Mesenchymal stem cell (in vitro differentiated cells and primary cell): ENCODE measurements around the gene LSM4.

ENCODE experiments used
- DNase-seq: peaks from one replicate; pipeline ENCODE4 v3.0.0-alpha.2; 2013
- H2AFZ ChIP-seq: one replicate; pipeline ENCODE4 v1.6.1; 2013; ENCODE audit warnings: low read depth, mild to moderate bottlenecking, control low read depth, inconsistent platforms, low read length, moderate library complexity
- H2AK5ac ChIP-seq: 2 replicates; pipeline ENCODE4 v1.6.1; 2013; ENCODE audit warnings: low read length, moderate library complexity, mild to moderate bottlenecking, inconsistent platforms; ENCODE audit not compliant: severe bottlenecking
- H2BK120ac ChIP-seq: one replicate; pipeline ENCODE4 v1.6.1; 2013; ENCODE audit warnings: low read depth, mild to moderate bottlenecking, inconsistent platforms, low read length, moderate library complexity
- H2BK12ac ChIP-seq, 2 experiments: one replicate each; pipeline ENCODE4 v1.6.1; 2013; ENCODE audit warnings: inconsistent platforms in 2 of 2, low read length in 2 of 2, mild to moderate bottlenecking in 2 of 2, moderate library complexity in 2 of 2, control low read depth in 1 of 2
- H2BK15ac ChIP-seq: one replicate; pipeline ENCODE4 v1.6.1; 2013; ENCODE audit warnings: mild to moderate bottlenecking, low read depth, inconsistent platforms; ENCODE audit not compliant: poor library complexity, severe bottlenecking
- H2BK5ac ChIP-seq: 2 replicates; pipeline ENCODE4 v1.6.1; 2013; ENCODE audit warnings: low read depth, mild to moderate bottlenecking, low read length, control low read depth, inconsistent platforms; ENCODE audit not compliant: poor library complexity, severe bottlenecking
- H3K14ac ChIP-seq, 2 experiments: one replicate each; pipeline ENCODE4 v1.6.1; 2013; ENCODE audit warnings: inconsistent platforms in 2 of 2, low read length in 2 of 2, control low read depth in 1 of 2, mild to moderate bottlenecking in 1 of 2, moderate library complexity in 1 of 2
- H3K18ac ChIP-seq, 2 experiments: one replicate each; pipeline ENCODE4 v1.6.1; 2013; ENCODE audit warnings: inconsistent platforms in 2 of 2, low read length in 2 of 2, control low read depth in 1 of 2, low read depth in 1 of 2, mild to moderate bottlenecking in 1 of 2
- H3K23ac ChIP-seq, 2 experiments: one replicate each; pipeline ENCODE4 v1.6.1; 2013; ENCODE audit warnings: inconsistent platforms in 2 of 2, low read length in 2 of 2, mild to moderate bottlenecking in 2 of 2, moderate library complexity in 2 of 2, control low read depth in 1 of 2
- H3K27ac ChIP-seq: 2 replicates; pipeline ENCODE4 v1.5.1; 2013; ENCODE audit warnings: mild to moderate bottlenecking, moderate library complexity, low read length, control low read depth, inconsistent platforms; ENCODE audit not compliant: poor library complexity, severe bottlenecking
- H3K27me3 ChIP-seq, 2 experiments: 2 replicates each; pipeline versions ENCODE4 v1.6.1 to v1.7.0; 2013; ENCODE audit warnings: low read length in 2 of 2, mild to moderate bottlenecking in 2 of 2, moderate library complexity in 2 of 2, control low read depth in 1 of 2, inconsistent platforms in 1 of 2; ENCODE audit not compliant: control insufficient read depth in 1 of 2, insufficient read depth in 1 of 2
- H3K36me3 ChIP-seq, 2 experiments: 2 replicates each; pipeline versions ENCODE4 v1.6.1 to v1.7.0; 2013; ENCODE audit warnings: low read length in 2 of 2, control low read depth in 1 of 2, inconsistent platforms in 1 of 2, low read depth in 1 of 2, mild to moderate bottlenecking in 1 of 2; ENCODE audit not compliant: insufficient read depth in 2 of 2, control insufficient read depth in 1 of 2
- H3K4ac ChIP-seq, 2 experiments: one replicate each; pipeline ENCODE4 v1.6.1; 2013; ENCODE audit warnings: inconsistent platforms in 2 of 2, low read length in 2 of 2, mild to moderate bottlenecking in 2 of 2, moderate library complexity in 2 of 2, control low read depth in 1 of 2, low read depth in 1 of 2
- H3K4me1 ChIP-seq: 2 replicates; pipeline ENCODE4 v1.6.1; 2013; ENCODE audit warnings: low read depth, low read length, control low read depth; ENCODE audit not compliant: control insufficient read depth, insufficient read depth
- H3K4me2 ChIP-seq: 2 replicates; pipeline ENCODE4 v1.6.1; 2013; ENCODE audit warnings: low read length, mild to moderate bottlenecking, inconsistent platforms; ENCODE audit not compliant: poor library complexity, severe bottlenecking
- H3K4me3 ChIP-seq, 2 experiments: 2 replicates each; pipeline versions ENCODE4 v1.5.1 to v1.7.0; 2013; ENCODE audit warnings: low read length in 2 of 2, mild to moderate bottlenecking in 2 of 2, control low read depth in 1 of 2, low read depth in 1 of 2; ENCODE audit not compliant: insufficient read depth in 1 of 2
- H3K79me1 ChIP-seq: replicated peaks from 2 replicates; pipeline ENCODE4 v1.6.1; 2013; ENCODE audit warnings: mild to moderate bottlenecking, control low read depth, low read length, inconsistent platforms; ENCODE audit not compliant: poor library complexity, severe bottlenecking
- H3K9ac ChIP-seq: 2 replicates; pipeline ENCODE4 v1.7.0; 2013; ENCODE audit warnings: mild to moderate bottlenecking, low read length, moderate library complexity
- H3K9me3 ChIP-seq: 2 replicates; pipeline ENCODE4 v1.7.0; 2013; ENCODE audit warnings: mild to moderate bottlenecking, low read length; ENCODE audit not compliant: control insufficient read depth
- H4K8ac ChIP-seq: one replicate; pipeline ENCODE4 v1.6.1; 2013; ENCODE audit warnings: inconsistent platforms, mild to moderate bottlenecking, low read length, moderate library complexity
- H4K91ac ChIP-seq: one replicate; pipeline ENCODE4 v1.6.1; 2013; ENCODE audit warnings: mild to moderate bottlenecking, low read length, inconsistent platforms
- WGBS: methylation state at CpG from one replicate; pipeline ENCODE4 v1.1.7; 2013; ENCODE audit warnings: mixed read lengths; 5-methylcytosine and 5-hydroxymethylcytosine counted together

Gene LSM4

GRCh38 chr19:18263324-18264136 lies 59.3 kb downstream of the LSM4 start:
- Histone ChIP-seq H3K23ac (no peak overlapping the region), H3K79me1 (peaks cover 4% of the 10 kb centered on the region), H2BK15ac (no peak overlapping the region), H3K4me2 (no peak overlapping the region), H2BK5ac (no peak overlapping the region), H3K36me3 (peaks cover 54 to 61% of the 10 kb centered on the region in 2 experiments), H2AK5ac (no peak overlapping the region), H2BK12ac (peak overlapping the region in 1 of 2 experiments; percentile 3), H2BK120ac (no peak overlapping the region), H3K4ac (no peak overlapping the region), H3K27me3 (no peaks in the 10 kb centered on the region), H3K18ac (peak overlapping the region in 1 of 2 experiments; percentile 3), H3K4me1 (peaks cover 1% of the 10 kb centered on the region), H2AFZ (no peak overlapping the region), H4K8ac (no peak overlapping the region), H3K9me3 (no peaks in the 10 kb centered on the region), H3K4me3 (no peak overlapping the region), H3K9ac (no peak overlapping the region), H4K91ac (peak overlapping the region; percentile 54), H3K27ac (no peak overlapping the region), H3K14ac (no peak overlapping the region)
- no peak for DNase-seq
- WGBS = 83% methylated on average over 16 of the region's 16 CpGs

GRCh38 chr19:18262917-18263316 lies 60.0 kb downstream of the LSM4 start:
- no peak overlapping the region for H3K18ac ChIP-seq
- no peaks in the 10 kb centered on the region for H3K9me3 ChIP-seq
- H4K8ac ChIP-seq = no peak overlapping the region
- H2BK120ac ChIP-seq = no peak overlapping the region
- no peak overlapping the region for H3K23ac ChIP-seq
- H3K4me2 ChIP-seq = no peak overlapping the region
- no peak overlapping the region for H3K4me3 ChIP-seq
- H3K79me1 ChIP-seq = peaks cover 4% of the 10 kb centered on the region
- H3K14ac ChIP-seq = no peak overlapping the region
- H2BK5ac ChIP-seq = no peak overlapping the region
- H3K9ac ChIP-seq = no peak overlapping the region
- no peak overlapping the region for H2BK15ac ChIP-seq
- H4K91ac ChIP-seq = no peak overlapping the region
- no peak overlapping the region for H2BK12ac ChIP-seq
- H2AK5ac ChIP-seq = no peak overlapping the region
- H3K27ac ChIP-seq = no peak overlapping the region
- H3K4me1 ChIP-seq = peaks cover 1% of the 10 kb centered on the region
- H2AFZ ChIP-seq = no peak overlapping the region
- peaks cover 55% of the 10 kb centered on the region in 2 experiments for H3K36me3 ChIP-seq
- peak; percentile 85 for DNase-seq
- H3K27me3 ChIP-seq = no peaks in the 10 kb centered on the region
- WGBS = 80% methylated on average over 10 of the region's 10 CpGs
- H3K4ac ChIP-seq = no peak overlapping the region

DNA sequence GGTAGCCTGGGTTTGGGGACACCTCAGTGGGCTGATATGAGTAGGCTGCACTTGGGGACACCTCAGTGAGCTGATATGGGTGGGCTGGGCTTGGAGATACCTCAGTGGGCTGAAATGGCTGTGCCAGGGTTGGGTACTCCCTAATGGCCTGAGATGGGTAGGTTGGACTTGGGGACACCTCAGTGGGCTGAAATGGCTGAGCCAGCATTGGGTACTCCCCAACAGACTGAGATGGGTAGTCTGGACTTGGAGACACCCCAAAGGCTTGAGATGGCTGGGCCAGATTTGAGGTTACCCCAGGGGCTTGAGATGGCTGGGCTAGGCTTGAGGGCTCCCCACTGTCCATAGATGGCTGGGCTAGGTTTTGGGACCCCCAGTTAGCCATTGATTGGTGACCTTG lies 60.7 kb downstream of the LSM4 start:
- H3K18ac ChIP-seq = no peak overlapping the region
- no peak overlapping the region for H2BK5ac ChIP-seq
- no peak overlapping the region for H2AK5ac ChIP-seq
- no peak overlapping the region for H3K9ac ChIP-seq
- no peak overlapping the region for H4K8ac ChIP-seq
- no peak overlapping the region for H3K4ac ChIP-seq
- H3K4me1 ChIP-seq = peaks cover 1% of the 10 kb centered on the region
- H4K91ac ChIP-seq = no peak overlapping the region
- no peak overlapping the region for H3K4me2 ChIP-seq
- H3K23ac ChIP-seq = no peak overlapping the region
- H3K9me3 ChIP-seq = no peaks in the 10 kb centered on the region
- no peak overlapping the region for H2BK120ac ChIP-seq
- H3K79me1 ChIP-seq = peaks cover 4% of the 10 kb centered on the region
- H3K36me3 ChIP-seq = peaks cover 50 to 58% of the 10 kb centered on the region in 2 experiments
- H3K27ac ChIP-seq = no peak overlapping the region
- H2AFZ ChIP-seq = no peak overlapping the region
- no peak overlapping the region for H2BK15ac ChIP-seq
- H3K14ac ChIP-seq = no peak overlapping the region
- no peak for DNase-seq
- H2BK12ac ChIP-seq = no peak overlapping the region
- no peaks in the 10 kb centered on the region for H3K27me3 ChIP-seq
- no peak overlapping the region for H3K4me3 ChIP-seq

- no peak overlapping the region for H3K4me3 ChIP-seq
- DNase-seq = no peak
- no peak overlapping the region for H3K4ac ChIP-seq
- H3K4me1 ChIP-seq = peaks cover 1% of the 10 kb centered on the region
- 82% methylated on average over 2 of the region's 2 CpGs for WGBS
- no peak overlapping the region for H2BK15ac ChIP-seq
- H2BK5ac ChIP-seq = no peak overlapping the region
- no peak overlapping the region for H3K18ac ChIP-seq
- no peak overlapping the region for H3K4me2 ChIP-seq
- no peak overlapping the region for H4K8ac ChIP-seq
- H3K36me3 ChIP-seq = peaks cover 43 to 52% of the 10 kb centered on the region in 2 experiments
- no peak overlapping the region for H3K14ac ChIP-seq
- H2BK120ac ChIP-seq = no peak overlapping the region
- H3K23ac ChIP-seq = no peak overlapping the region
- peaks cover 4% of the 10 kb centered on the region for H3K79me1 ChIP-seq
- no peak overlapping the region for H3K9ac ChIP-seq
- no peak overlapping the region for H2BK12ac ChIP-seq
- no peaks in the 10 kb centered on the region for H3K27me3 ChIP-seq
- H2AFZ ChIP-seq = no peak overlapping the region
- H3K27ac ChIP-seq = no peak overlapping the region
- H2AK5ac ChIP-seq = no peak overlapping the region
- no peaks in the 10 kb centered on the region for H3K9me3 ChIP-seq
- H4K91ac ChIP-seq = no peak overlapping the region
Observed at GRCh38 chr19:18261474-18261873, 61.4 kb downstream of the LSM4 start.
